Ishikawa (cell line): Measurements from ENCODE around the gene KIAA1549.

Experiments
- EP300 ChIP-seq: IDR thresholded peaks from 2 replicates; pipeline ENCODE4 v1.6.1; 2012; ENCODE audit warnings: borderline replicate concordance
- FOXM1 ChIP-seq: IDR thresholded peaks from 2 replicates; pipeline ENCODE4 v1.6.1; 2012; ENCODE audit warnings: low read depth, borderline replicate concordance
- YY1 ChIP-seq: IDR thresholded peaks from 2 replicates; pipeline ENCODE4 v1.6.1; 2012; ENCODE audit warnings: low read depth

DNA sequence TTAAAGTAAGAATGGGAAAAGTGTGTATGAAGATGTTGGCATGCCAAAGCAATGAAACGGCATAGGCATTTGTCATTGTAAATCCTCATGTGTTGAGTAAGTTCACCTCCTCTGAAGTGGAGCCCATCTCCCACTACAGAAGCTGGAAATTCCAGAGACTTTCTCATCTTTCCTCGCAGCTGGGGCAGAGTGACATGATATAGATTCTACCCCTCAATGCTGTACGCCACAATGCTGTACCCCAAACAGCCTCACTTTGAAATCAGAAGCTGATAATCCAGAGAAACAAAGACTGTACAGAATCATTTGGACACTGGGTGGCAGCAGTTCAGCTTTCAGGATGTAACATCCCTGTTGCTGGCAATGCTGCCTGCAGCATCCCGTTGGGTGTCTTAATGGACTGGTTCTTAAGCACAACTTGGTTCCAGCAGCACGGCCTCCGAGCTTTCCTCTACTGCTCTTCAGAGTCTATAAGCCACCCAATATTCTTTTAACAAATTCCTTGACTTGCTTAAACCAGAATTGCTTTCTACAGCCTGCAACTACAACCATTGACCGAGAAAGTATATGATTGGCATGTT lies 35.8 kb upstream of the KIAA1549 start:
- TF ChIP-seq FOXM1 = no peak
- TF ChIP-seq YY1 = no peak
- no peak for TF ChIP-seq EP300
